ENCODE results near the gene CRISPLD2.

DNA sequence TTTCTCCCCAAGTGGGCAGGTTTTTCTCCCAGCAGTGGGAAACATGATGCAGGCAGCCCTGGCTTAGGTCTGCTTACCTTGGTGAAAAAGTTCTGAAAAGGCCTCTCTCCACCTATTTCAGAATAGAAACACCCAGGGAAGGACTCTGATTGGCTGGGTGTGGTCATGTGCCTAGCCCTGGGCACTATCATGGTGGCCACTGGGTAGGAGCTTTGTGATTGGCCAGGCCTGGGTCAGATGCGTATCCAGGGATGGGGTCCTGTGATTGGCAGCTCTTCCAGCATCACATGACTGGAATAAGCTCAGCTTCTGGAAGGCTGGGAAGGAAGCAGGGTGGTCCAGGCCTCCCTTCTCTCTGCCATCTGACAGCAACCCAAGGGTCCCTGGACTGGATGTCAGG is 138.0 kb downstream of the CRISPLD2 start:
- TF ChIP-seq POLR2A (IDR thresholded peaks at IDR 0.05) (no peak), POLR2AphosphoS5 (IDR thresholded peaks at IDR 0.05) (no peak), CTCF (IDR thresholded peaks at IDR 0.05) (no peak), EP300 (IDR thresholded peaks at IDR 0.05) (no peak)
